ENCODE measurements around the gene ERCC4.

Gene ERCC4

DNA sequence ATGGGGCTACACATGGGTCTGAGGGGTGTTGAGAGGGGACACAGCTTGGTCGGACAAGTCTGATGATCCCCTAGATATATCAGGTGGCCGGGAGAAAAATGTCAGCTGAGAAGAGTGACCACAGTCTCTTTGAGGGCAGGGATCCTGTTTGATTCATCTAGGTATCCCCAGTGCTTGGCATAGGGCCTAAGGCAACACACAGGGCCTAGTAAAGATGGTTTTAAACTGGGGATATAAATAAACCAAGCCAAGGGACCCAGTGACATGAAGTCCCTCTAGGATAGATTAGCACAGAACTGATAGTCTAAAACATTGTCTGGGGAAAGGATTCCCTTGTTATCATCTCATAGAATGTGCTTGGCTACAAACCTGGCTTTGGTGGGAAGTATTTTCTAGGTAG lies 1.4 kb downstream of the ERCC4 start:
- ChIA-PET CTCF (interaction anchor here (1.1 to 1.3 kb wide), 2 partner anchors 364 to 368 kb away, joined by 3 to 4 read pairs; no protein-coding TSS in a partner anchor), POLR2A (interaction anchor here (0.6 kb wide), 1 partner anchor 77 kb away, joined by 4 read pairs; no protein-coding TSS in a partner anchor)
- Histone ChIP-seq H3K4me3 (ENCODE audit: low read depth, low read length) (no peak overlapping the region), H3K36me3 (ENCODE audit: control insufficient read depth in 2 of 2, insufficient read depth in 1 of 2, low read length in 2 of 2) (peaks cover 9 to 34% of the 10 kb centered on the region in 2 experiments; a peak in 1 of 3 replicates), H3K9me3 (ENCODE audit: control insufficient read depth, insufficient read depth, low read depth, low read length) (no peaks in the 10 kb centered on the region), H3K4me1 (ENCODE audit: control insufficient read depth, insufficient read depth, low read length) (peaks cover 4% of the 10 kb centered on the region), H3K27ac (ENCODE audit: extremely low read depth, low read depth, low read length) (no peak overlapping the region)
- TF ChIP-seq MZF1 (tag by site-specific recombination; IDR thresholded peaks at IDR 0.05; ENCODE audit: borderline replicate concordance) = peak; percentile 60; the same call in 1 of the 2 replicates
- TF ChIP-seq ZNF175 (tag by site-specific recombination; IDR thresholded peaks at IDR 0.05) = no peak
- no peak for TF ChIP-seq ZNF19 (tag by site-specific recombination; IDR thresholded peaks at IDR 0.05; ENCODE audit: low read depth)
- peak; percentile 44; the same call in 1 of the 2 replicates for TF ChIP-seq ZBTB48 (tag by site-specific recombination; IDR thresholded peaks at IDR 0.05)
- no peak for TF ChIP-seq ZNF777 (tag by site-specific recombination; IDR thresholded peaks at IDR 0.05; ENCODE audit: borderline replicate concordance)
- peak; percentile 57 for TF ChIP-seq ZXDB (tag by site-specific recombination; IDR thresholded peaks at IDR 0.05)
- TF ChIP-seq ZNF350 (tag by site-specific recombination; IDR thresholded peaks at IDR 0.05) = no peak
- peak; percentile 27; the same call in 1 of the 2 replicates for TF ChIP-seq ZBTB17 (tag by site-specific recombination; IDR thresholded peaks at IDR 0.05)
- TF ChIP-seq ZNF558 (tag by site-specific recombination; IDR thresholded peaks at IDR 0.05) = no peak

DNA sequence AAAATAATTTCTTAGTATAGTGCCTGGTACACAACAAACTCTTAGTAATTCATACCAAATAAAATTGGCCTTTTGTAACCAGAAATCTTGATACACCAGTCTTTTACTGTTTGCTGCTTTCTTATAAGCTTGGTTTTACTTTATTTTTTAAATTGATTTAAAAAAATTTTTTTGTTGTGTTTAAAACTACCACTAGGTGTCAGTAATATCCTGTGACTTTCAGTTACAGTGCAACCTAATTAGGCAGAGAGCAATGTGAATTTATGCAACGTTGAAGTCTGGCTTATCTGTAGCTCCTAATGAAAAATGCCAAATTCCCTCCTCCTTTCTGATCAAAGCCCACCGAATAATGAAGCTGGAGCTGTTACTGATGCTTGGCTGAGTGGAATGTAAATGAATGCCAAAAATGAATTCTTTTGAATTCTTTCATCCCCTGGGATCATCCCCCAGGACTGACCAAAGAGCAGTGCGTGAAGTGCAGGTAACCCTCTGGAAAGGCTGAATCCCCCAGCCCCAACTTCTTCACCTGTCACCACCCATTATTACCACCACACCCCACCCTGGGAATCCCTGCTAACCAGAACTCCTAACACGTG lies 3.8 kb downstream of the ERCC4 start:
- ChIA-PET CTCF (interaction anchor here (0.6 to 4.2 kb wide), 31 partner anchors 10 to 1161 kb away, joined by 3 to 36 read pairs (median 3); no protein-coding TSS in a partner anchor), POLR2A (interaction anchor here (1.1 kb wide), 1 partner anchor 362 kb away, joined by 3 read pairs; no protein-coding TSS in a partner anchor)
- H3K4me1 ChIP-seq (ENCODE audit: control insufficient read depth, insufficient read depth, low read length) = peaks cover 4% of the 10 kb centered on the region
- no peak overlapping the region for H3K27ac ChIP-seq (ENCODE audit: extremely low read depth, low read depth, low read length)
- TF ChIP-seq, protein P1, sequence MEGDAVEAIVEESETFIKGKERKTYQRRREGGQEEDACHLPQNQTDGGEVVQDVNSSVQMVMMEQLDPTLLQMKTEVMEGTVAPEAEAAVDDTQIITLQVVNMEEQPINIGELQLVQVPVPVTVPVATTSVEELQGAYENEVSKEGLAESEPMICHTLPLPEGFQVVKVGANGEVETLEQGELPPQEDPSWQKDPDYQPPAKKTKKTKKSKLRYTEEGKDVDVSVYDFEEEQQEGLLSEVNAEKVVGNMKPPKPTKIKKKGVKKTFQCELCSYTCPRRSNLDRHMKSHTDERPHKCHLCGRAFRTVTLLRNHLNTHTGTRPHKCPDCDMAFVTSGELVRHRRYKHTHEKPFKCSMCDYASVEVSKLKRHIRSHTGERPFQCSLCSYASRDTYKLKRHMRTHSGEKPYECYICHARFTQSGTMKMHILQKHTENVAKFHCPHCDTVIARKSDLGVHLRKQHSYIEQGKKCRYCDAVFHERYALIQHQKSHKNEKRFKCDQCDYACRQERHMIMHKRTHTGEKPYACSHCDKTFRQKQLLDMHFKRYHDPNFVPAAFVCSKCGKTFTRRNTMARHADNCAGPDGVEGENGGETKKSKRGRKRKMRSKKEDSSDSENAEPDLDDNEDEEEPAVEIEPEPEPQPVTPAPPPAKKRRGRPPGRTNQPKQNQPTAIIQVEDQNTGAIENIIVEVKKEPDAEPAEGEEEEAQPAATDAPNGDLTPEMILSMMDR (tag by site-specific recombination; IDR thresholded peaks at IDR 0.05) = 0 out of 2 replicates have a peak, but pooled peaks have one; percentile 38
- TF ChIP-seq ZNF654 (tag by site-specific recombination; IDR thresholded peaks at IDR 0.05; ENCODE audit: low read depth) = peak; percentile 83
- 0 out of 2 replicates have a peak, but pooled peaks have one; percentile 69 for TF ChIP-seq ZNF660 (tag by site-specific recombination; IDR thresholded peaks at IDR 0.05)
- TF ChIP-seq, protein P2, sequence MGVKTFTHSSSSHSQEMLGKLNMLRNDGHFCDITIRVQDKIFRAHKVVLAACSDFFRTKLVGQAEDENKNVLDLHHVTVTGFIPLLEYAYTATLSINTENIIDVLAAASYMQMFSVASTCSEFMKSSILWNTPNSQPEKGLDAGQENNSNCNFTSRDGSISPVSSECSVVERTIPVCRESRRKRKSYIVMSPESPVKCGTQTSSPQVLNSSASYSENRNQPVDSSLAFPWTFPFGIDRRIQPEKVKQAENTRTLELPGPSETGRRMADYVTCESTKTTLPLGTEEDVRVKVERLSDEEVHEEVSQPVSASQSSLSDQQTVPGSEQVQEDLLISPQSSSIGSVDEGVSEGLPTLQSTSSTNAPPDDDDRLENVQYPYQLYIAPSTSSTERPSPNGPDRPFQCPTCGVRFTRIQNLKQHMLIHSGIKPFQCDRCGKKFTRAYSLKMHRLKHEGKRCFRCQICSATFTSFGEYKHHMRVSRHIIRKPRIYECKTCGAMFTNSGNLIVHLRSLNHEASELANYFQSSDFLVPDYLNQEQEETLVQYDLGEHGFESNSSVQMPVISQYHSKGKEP (tag by site-specific recombination; IDR thresholded peaks at IDR 0.05) = 0 out of 2 replicates have a peak, but pooled peaks have one; percentile 18
- TF ChIP-seq ZNF629 (tag by site-specific recombination; IDR thresholded peaks at IDR 0.05) = no peak
- H3K36me3 ChIP-seq (ENCODE audit: control insufficient read depth in 2 of 2, insufficient read depth in 1 of 2, low read length in 2 of 2) = peaks cover 15 to 48% of the 10 kb centered on the region in 2 experiments
- H3K9me3 ChIP-seq (ENCODE audit: control insufficient read depth, insufficient read depth, low read depth, low read length) = no peaks in the 10 kb centered on the region
- H3K4me3 ChIP-seq (ENCODE audit: low read depth, low read length) = no peak overlapping the region

DNA sequence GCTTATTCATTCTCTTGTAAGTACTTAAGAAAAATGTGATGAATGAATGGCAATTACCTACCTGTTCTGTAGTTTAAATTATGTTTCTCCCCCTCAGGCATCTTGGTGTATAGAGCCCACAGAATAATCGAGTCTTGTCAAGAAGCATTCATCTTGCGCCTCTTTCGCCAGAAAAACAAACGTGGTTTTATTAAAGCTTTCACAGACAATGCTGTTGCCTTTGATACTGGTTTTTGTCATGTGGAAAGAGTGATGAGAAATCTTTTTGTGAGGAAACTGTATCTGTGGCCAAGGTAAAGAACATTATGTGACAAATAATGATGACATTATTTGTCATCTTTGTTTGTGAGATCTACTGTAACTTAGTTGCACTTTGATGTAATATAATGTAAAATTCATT lies 6.5 kb downstream of the ERCC4 start:
- TF ChIP-seq ZNF426 (tag by site-specific recombination; IDR thresholded peaks at IDR 0.05) (no peak), ZNF19 (tag by site-specific recombination; IDR thresholded peaks at IDR 0.05; ENCODE audit: low read depth) (no peak), ZBTB1 (tag by site-specific recombination; IDR thresholded peaks at IDR 0.05) (no peak), ZNF560 (tag by site-specific recombination; IDR thresholded peaks at IDR 0.05; ENCODE audit: borderline replicate concordance) (no peak), BCL11B (tag by site-specific recombination; IDR thresholded peaks at IDR 0.05; ENCODE audit: low read depth) (no peak)
- TF ChIP-seq, protein P3, sequence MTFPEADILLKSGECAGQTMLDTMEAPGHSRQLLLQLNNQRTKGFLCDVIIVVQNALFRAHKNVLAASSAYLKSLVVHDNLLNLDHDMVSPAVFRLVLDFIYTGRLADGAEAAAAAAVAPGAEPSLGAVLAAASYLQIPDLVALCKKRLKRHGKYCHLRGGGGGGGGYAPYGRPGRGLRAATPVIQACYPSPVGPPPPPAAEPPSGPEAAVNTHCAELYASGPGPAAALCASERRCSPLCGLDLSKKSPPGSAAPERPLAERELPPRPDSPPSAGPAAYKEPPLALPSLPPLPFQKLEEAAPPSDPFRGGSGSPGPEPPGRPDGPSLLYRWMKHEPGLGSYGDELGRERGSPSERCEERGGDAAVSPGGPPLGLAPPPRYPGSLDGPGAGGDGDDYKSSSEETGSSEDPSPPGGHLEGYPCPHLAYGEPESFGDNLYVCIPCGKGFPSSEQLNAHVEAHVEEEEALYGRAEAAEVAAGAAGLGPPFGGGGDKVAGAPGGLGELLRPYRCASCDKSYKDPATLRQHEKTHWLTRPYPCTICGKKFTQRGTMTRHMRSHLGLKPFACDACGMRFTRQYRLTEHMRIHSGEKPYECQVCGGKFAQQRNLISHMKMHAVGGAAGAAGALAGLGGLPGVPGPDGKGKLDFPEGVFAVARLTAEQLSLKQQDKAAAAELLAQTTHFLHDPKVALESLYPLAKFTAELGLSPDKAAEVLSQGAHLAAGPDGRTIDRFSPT (tag by site-specific recombination; IDR thresholded peaks at IDR 0.05) = no peak
- TF ChIP-seq, protein P4, sequence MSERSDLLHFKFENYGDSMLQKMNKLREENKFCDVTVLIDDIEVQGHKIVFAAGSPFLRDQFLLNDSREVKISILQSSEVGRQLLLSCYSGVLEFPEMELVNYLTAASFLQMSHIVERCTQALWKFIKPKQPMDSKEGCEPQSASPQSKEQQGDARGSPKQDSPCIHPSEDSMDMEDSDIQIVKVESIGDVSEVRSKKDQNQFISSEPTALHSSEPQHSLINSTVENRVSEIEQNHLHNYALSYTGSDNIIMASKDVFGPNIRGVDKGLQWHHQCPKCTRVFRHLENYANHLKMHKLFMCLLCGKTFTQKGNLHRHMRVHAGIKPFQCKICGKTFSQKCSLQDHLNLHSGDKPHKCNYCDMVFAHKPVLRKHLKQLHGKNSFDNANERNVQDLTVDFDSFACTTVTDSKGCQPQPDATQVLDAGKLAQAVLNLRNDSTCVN (tag by site-specific recombination; optimal IDR thresholded peaks at IDR 0.05) = no peak
- ChIA-PET CTCF (interaction anchor here (1.3 kb wide), 1 partner anchor 360 kb away, joined by 4 read pairs; no protein-coding TSS in a partner anchor), POLR2A (no interaction called here)
- no peak overlapping the region for H3K27ac ChIP-seq (ENCODE audit: extremely low read depth, low read depth, low read length)
- peaks cover 22 to 58% of the 10 kb centered on the region in 2 experiments for H3K36me3 ChIP-seq (ENCODE audit: control insufficient read depth in 2 of 2, insufficient read depth in 1 of 2, low read length in 2 of 2)
- no peaks in the 10 kb centered on the region for H3K9me3 ChIP-seq (ENCODE audit: control insufficient read depth, insufficient read depth, low read depth, low read length)
- no peak overlapping the region for H3K4me3 ChIP-seq (ENCODE audit: low read depth, low read length)
- H3K4me1 ChIP-seq (ENCODE audit: control insufficient read depth, insufficient read depth, low read length) = no peaks in the 10 kb centered on the region
